ENCODE data around the gene CCDC88B. TPM values are rescaled to one million over a fixed set of nuclear protein-coding genes. Genes with fewer than 3 reads are reported as not detected.

The CCDC88B gene
- total RNA-seq, 2 experiments from 2014 or later, result 107 to 112 TPM

GRCh38 chr11:64390558-64390957, 50.6 kb downstream of the CCDC88B start:
- peaks cover 40% of the 10 kb centered on the region for H3K4me1 ChIP-seq (ENCODE audit: insufficient read depth, low read length)
- no peak overlapping the region for H3K27ac ChIP-seq (ENCODE audit: low read depth in 1 of 2, low read length in 2 of 2)
- H3K4me3 Mint-ChIP-seq, result no peak overlapping the region

GRCh38 chr11:64391839-64392238, 51.8 kb downstream of the CCDC88B start:
- Histone ChIP-seq H3K36me3 (ENCODE audit: insufficient read depth, low read length) (no peaks in the 10 kb centered on the region), H3K4me1 (ENCODE audit: insufficient read depth, low read length) (peaks cover 29% of the 10 kb centered on the region), H3K27me3 (ENCODE audit: control insufficient read depth in 1 of 2, insufficient read depth in 2 of 2, low read length in 2 of 2) (peaks cover 0 to 6% of the 10 kb centered on the region in 2 experiments), H3K27ac (ENCODE audit: low read depth in 1 of 2, low read length in 2 of 2) (no peak overlapping the region), H3K9me3 (ENCODE audit: control insufficient read depth in 1 of 2, insufficient read depth in 1 of 2, low read length in 2 of 2) (peaks cover 0 to 5% of the 10 kb centered on the region in 2 experiments), H3K4me3 (ENCODE audit: low read length) (no peak overlapping the region)
- Mint-ChIP-seq H3K27me3 (peaks cover 4% of the 10 kb centered on the region), H3K27ac (no peak overlapping the region), H3K36me3 (ENCODE audit: low read depth) (no peaks in the 10 kb centered on the region), H3K9me3 (no peaks in the 10 kb centered on the region), H3K4me1 (ENCODE audit: low read depth) (peaks cover 8% of the 10 kb centered on the region), H3K4me3 (no peak overlapping the region)
- TF ChIP-seq CTCF (IDR thresholded peaks at IDR 0.05), result no peak
- ATAC-seq (ENCODE audit: poor library complexity) (no peak), DNase-seq (no peak)
- intact Hi-C loops (cut with DNase I, micrococcal nuclease), result no loop called here
- CTCF ChIA-PET, result no interaction called here
- POLR2A ChIA-PET, result no interaction called here

More at GRCh38 chr11:64390558-64390957, 50.6 kb downstream of the CCDC88B start:
- Mint-ChIP-seq H3K27me3 (peaks cover 7% of the 10 kb centered on the region), H3K9me3 (no peaks in the 10 kb centered on the region), H3K36me3 (ENCODE audit: low read depth) (no peaks in the 10 kb centered on the region), H3K4me1 (ENCODE audit: low read depth) (peaks cover 8% of the 10 kb centered on the region), H3K27ac (no peak overlapping the region)
- Histone ChIP-seq H3K4me3 (ENCODE audit: low read length) (no peak overlapping the region), H3K27me3 (ENCODE audit: control insufficient read depth in 1 of 2, insufficient read depth in 2 of 2, low read length in 2 of 2) (peaks cover 0 to 4% of the 10 kb centered on the region in 2 experiments), H3K36me3 (ENCODE audit: insufficient read depth, low read length) (no peaks in the 10 kb centered on the region), H3K9me3 (ENCODE audit: control insufficient read depth in 1 of 2, insufficient read depth in 1 of 2, low read length in 2 of 2) (peaks cover 0 to 5% of the 10 kb centered on the region in 2 experiments)
- DNase-seq, result no peak
- no peak for ATAC-seq (ENCODE audit: poor library complexity)
- TF ChIP-seq CTCF (IDR thresholded peaks at IDR 0.05), result no peak
- ChIA-PET CTCF (no interaction called here), POLR2A (no interaction called here)
- intact Hi-C loops (cut with DNase I, micrococcal nuclease), result no loop called here

GRCh38 chr11:64395545-64396078, 55.6 kb downstream of the CCDC88B start:
- no peak for TF ChIP-seq CTCF (IDR thresholded peaks at IDR 0.05)
- Mint-ChIP-seq H3K9me3 (no peaks in the 10 kb centered on the region), H3K4me3 (no peak overlapping the region), H3K27me3 (peaks cover 8% of the 10 kb centered on the region), H3K27ac (no peak overlapping the region), H3K4me1 (ENCODE audit: low read depth) (peaks cover 3% of the 10 kb centered on the region), H3K36me3 (ENCODE audit: low read depth) (no peaks in the 10 kb centered on the region)
- Histone ChIP-seq H3K27me3 (ENCODE audit: control insufficient read depth in 1 of 2, insufficient read depth in 2 of 2, low read length in 2 of 2) (peaks cover 0 to 6% of the 10 kb centered on the region in 2 experiments), H3K36me3 (ENCODE audit: insufficient read depth, low read length) (no peaks in the 10 kb centered on the region), H3K4me1 (ENCODE audit: insufficient read depth, low read length) (peaks cover 22% of the 10 kb centered on the region), H3K9me3 (ENCODE audit: control insufficient read depth in 1 of 2, insufficient read depth in 1 of 2, low read length in 2 of 2) (no peaks in the 10 kb centered on the region), H3K4me3 (ENCODE audit: low read length) (no peak overlapping the region), H3K27ac (ENCODE audit: low read depth in 1 of 2, low read length in 2 of 2) (no peak overlapping the region)
- intact Hi-C loops (cut with DNase I, micrococcal nuclease), result no loop called here
- ChIA-PET POLR2A (no interaction called here), CTCF (interaction anchor here (1.0 kb wide), 1 partner anchor 9 kb away, joined by 3 read pairs; no protein-coding TSS in a partner anchor)
- DNase-seq, result peak in 1 of 14 experiments; percentile 19
- ATAC-seq (ENCODE audit: poor library complexity), result no peak
